ENCODE results near the gene RPL37A. TPM values are rescaled to one million over a fixed set of nuclear protein-coding genes. Genes with fewer than 3 reads are reported as not detected.

Gene RPL37A
- total RNA-seq, 1 donor from 2014 or later: 493 TPM

DNA sequence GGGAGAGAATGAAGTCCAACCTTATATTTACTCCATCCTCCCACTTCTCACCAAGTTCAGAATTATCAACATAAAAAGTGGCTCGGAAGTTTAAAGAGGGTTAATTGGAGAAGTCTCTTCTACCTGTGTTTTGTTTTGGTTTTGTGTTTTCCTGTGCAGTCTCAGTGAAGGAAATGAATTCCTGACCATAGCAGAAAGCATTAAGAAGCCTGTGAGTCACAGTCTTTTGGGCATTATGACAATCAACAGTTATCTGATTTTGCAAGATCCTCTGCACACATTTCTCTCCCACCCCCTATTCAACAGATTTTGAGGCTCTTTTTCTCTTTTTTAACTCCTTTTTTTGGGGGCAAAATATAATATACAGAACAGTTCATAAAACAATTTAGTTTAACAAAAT lies 8.6 kb upstream of the RPL37A start:
- intact Hi-C loops (cut with DNase I): no loop called here
- H3K4me1 ChIP-seq: no peaks in the 10 kb centered on the region
- no peak overlapping the region for H3K4me3 ChIP-seq
- H3K36me3 ChIP-seq: no peaks in the 10 kb centered on the region
- H3K27me3 ChIP-seq: no peaks in the 10 kb centered on the region
- TF ChIP-seq, protein P1, sequence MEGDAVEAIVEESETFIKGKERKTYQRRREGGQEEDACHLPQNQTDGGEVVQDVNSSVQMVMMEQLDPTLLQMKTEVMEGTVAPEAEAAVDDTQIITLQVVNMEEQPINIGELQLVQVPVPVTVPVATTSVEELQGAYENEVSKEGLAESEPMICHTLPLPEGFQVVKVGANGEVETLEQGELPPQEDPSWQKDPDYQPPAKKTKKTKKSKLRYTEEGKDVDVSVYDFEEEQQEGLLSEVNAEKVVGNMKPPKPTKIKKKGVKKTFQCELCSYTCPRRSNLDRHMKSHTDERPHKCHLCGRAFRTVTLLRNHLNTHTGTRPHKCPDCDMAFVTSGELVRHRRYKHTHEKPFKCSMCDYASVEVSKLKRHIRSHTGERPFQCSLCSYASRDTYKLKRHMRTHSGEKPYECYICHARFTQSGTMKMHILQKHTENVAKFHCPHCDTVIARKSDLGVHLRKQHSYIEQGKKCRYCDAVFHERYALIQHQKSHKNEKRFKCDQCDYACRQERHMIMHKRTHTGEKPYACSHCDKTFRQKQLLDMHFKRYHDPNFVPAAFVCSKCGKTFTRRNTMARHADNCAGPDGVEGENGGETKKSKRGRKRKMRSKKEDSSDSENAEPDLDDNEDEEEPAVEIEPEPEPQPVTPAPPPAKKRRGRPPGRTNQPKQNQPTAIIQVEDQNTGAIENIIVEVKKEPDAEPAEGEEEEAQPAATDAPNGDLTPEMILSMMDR (IDR thresholded peaks at IDR 0.05): no peak
- H3K9me3 ChIP-seq: no peaks in the 10 kb centered on the region
- no peak overlapping the region for H3K27ac ChIP-seq
- DNase-seq (ENCODE audit: low spot score in 2 of 2): no peak

DNA sequence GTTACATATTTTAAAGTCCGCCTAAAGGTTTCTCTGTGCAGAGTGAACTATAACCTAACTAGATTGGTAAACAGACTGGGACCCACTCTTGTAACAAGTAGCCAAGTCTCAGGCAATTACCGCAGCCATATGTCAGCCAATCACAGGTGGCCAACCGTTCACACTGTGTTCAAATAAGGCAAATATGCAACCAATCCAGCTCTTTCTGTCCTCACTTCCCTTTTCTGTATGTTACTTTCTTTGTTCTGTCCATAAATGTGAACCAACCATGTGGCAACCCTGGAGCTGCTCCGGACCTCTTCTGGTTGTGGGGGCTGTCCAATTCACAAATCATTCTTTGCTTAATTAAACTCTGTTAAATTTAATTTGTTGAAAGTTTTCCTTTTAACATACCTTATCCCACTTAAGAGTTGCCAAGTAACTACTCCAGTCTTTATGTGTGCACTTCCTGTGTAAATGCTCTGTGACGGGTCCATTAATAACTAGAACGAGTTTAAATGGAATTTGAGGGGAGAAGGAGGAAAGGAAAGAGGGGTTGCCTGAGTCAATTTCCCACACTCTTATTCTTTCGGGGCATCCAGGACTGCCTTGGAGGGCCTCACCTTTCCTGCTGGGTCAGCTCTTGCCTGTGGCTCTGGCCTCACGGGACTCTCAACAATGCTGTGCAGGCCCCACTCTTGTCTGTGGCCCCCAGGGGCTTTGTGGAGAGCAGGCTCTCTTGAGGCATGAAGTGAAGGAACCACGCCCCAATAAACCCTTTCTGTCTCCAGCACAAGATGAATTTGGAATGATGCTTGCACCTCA lies 6.6 kb upstream of the RPL37A start:
- TF ChIP-seq, protein P1 (IDR thresholded peaks at IDR 0.05): no peak
- Histone ChIP-seq H3K27me3 (no peaks in the 10 kb centered on the region), H3K4me1 (no peaks in the 10 kb centered on the region), H3K9me3 (no peaks in the 10 kb centered on the region), H3K4me3 (no peak overlapping the region), H3K27ac (no peak overlapping the region), H3K36me3 (no peaks in the 10 kb centered on the region)
- intact Hi-C loops (cut with DNase I): no loop called here
- DNase-seq (ENCODE audit: low spot score in 2 of 2): no peak

GRCh38 chr2:216492597-216493333 lies 5.9 kb upstream of the RPL37A start:
- Histone ChIP-seq H3K27me3 (no peaks in the 10 kb centered on the region), H3K27ac (no peak overlapping the region), H3K36me3 (no peaks in the 10 kb centered on the region), H3K4me3 (no peak overlapping the region), H3K9me3 (no peaks in the 10 kb centered on the region), H3K4me1 (peaks cover 0 to 5% of the 10 kb centered on the region in 2 donors)
- DNase-seq (ENCODE audit: low spot score in 2 of 2): no peak
- TF ChIP-seq, protein P1 (IDR thresholded peaks at IDR 0.05): no peak
- intact Hi-C loops (cut with DNase I): no loop called here

DNA sequence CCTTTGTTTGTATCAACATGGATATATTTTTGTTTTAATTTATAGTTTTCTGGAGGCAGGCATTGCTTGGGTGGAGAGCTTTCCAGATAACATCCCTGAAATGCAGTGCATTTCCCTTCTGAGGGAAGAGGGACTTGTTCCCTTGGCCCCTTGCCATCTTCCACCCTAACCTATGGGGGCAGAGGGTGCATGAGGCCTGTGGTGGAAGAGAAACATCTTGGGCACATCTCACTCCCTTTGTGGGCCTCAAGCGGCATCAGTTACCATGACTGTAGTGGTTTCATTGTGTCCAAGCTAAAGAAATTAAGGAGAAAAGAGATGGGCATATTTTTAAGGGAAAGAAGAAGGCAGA lies 5.3 kb upstream of the RPL37A start:
- H3K27ac ChIP-seq: no peak overlapping the region
- H3K9me3 ChIP-seq: no peaks in the 10 kb centered on the region
- intact Hi-C loops (cut with DNase I): no loop called here
- H3K4me3 ChIP-seq: no peak overlapping the region
- no peaks in the 10 kb centered on the region for H3K36me3 ChIP-seq
- peaks cover 0 to 8% of the 10 kb centered on the region in 2 donors for H3K4me1 ChIP-seq
- TF ChIP-seq, protein P1 (IDR thresholded peaks at IDR 0.05): no peak
- no peaks in the 10 kb centered on the region for H3K27me3 ChIP-seq
- DNase-seq (ENCODE audit: low spot score in 2 of 2): no peak

DNA sequence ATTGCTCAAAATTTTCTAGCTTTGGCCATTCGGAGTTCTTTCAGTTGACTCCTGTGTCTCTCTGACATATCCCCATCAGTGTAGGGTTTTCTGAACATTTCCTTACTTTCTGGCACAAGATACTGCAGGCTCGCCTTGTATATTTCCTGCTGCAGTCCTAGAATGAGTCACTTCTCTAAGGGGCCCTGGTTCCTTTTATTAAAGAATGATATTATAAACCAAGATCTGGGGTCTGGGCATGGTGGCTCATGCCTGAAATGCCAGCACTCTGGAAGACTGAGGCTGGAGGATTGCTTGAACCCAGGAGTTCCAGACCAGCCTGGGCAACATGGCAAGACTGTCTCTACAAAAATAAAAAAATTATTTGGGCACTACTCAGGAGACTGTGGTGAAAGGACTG lies 3.0 kb upstream of the RPL37A start:
- Histone ChIP-seq H3K4me1 (peaks cover 8 to 13% of the 10 kb centered on the region in 2 donors), H3K27me3 (no peaks in the 10 kb centered on the region), H3K9me3 (no peaks in the 10 kb centered on the region), H3K36me3 (peaks cover 7 to 15% of the 10 kb centered on the region in 2 donors), H3K4me3 (no peak overlapping the region), H3K27ac (no peak overlapping the region)
- peak in 1 of 2 donors; percentile 54 for DNase-seq (ENCODE audit: low spot score in 2 of 2)
- intact Hi-C loops (cut with DNase I): no loop called here
- TF ChIP-seq, protein P1 (IDR thresholded peaks at IDR 0.05): no peak
